Measurements from ENCODE around the gene HOXB13.

DNA sequence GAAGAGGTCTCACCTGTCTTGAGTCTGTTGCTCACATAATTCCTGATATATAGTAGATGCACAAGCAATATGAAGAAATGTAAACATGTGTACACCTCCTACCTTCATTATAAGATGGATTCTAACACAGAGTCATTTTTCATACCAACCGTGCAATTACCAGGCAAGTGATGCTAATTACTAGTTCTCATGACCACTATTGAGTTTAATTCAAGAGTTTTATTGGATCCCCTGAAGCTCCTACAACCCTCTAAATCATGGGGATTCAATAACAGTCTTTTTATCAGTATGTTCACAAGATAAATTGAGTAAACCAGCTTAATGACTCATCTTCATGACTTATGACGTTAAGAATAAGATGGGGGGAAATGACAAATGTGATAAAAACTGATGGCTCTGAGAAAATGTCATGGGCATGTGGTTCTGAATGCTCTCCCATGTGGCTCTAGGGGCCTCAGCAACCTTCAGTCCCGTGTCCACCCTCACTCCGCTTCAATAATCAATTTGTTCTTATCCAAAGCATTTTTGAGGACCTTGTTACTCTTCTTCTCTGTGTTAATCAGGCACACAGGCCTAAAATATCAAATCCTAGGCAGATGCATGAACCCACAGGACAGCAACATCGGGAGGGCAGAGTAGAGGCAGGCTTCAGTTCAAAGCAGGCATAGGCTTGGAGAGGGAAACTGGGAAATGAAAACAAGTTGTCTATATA, 49.0 kb downstream of the HOXB13 start:
- TF ChIP-seq POLR2A (IDR thresholded peaks at IDR 0.05) (no peak), EP300 (IDR thresholded peaks at IDR 0.05) (no peak)
- TF ChIP-seq, protein P1, sequence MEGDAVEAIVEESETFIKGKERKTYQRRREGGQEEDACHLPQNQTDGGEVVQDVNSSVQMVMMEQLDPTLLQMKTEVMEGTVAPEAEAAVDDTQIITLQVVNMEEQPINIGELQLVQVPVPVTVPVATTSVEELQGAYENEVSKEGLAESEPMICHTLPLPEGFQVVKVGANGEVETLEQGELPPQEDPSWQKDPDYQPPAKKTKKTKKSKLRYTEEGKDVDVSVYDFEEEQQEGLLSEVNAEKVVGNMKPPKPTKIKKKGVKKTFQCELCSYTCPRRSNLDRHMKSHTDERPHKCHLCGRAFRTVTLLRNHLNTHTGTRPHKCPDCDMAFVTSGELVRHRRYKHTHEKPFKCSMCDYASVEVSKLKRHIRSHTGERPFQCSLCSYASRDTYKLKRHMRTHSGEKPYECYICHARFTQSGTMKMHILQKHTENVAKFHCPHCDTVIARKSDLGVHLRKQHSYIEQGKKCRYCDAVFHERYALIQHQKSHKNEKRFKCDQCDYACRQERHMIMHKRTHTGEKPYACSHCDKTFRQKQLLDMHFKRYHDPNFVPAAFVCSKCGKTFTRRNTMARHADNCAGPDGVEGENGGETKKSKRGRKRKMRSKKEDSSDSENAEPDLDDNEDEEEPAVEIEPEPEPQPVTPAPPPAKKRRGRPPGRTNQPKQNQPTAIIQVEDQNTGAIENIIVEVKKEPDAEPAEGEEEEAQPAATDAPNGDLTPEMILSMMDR (IDR thresholded peaks at IDR 0.05) = no peak
